B cell (primary cell): ENCODE results near the gene ASIC4. TPM values are rescaled to one million over a fixed set of nuclear protein-coding genes. Genes with fewer than 3 reads are reported as not detected.

Experiments used
- ATAC-seq: fragments of 200-7000 bp; cut with Tn5 transposase; one replicate; pipeline ENCODE4 v1.10.0; 2021; ENCODE audit warnings: low read depth, mild to moderate bottlenecking, moderate number of reproducible peaks, moderate library complexity
- CTCF ChIA-PET: fragments of 350-600 bp; sonication (Branson Sonifier 250); formaldehyde crosslinking; loops from one replicate; lab custom pipeline; 2021; ENCODE audit warnings: antibody characterized with exemption, inconsistent platforms; lab: Charles Lee
- POLR2A ChIA-PET: fragments of 350-600 bp; sonication (Branson Sonifier 250); formaldehyde crosslinking; loops from one replicate; lab custom pipeline; 2021; ENCODE audit warnings: antibody characterized with exemption; lab: Charles Lee
- DNase-seq: peaks from one replicate; pipeline ENCODE4 v3.0.0; 2013
- H2AFZ ChIP-seq: 2 replicates; pipeline ENCODE4 v1.6.1; 2012; ENCODE audit warnings: mild to moderate bottlenecking, low read depth, low read length; ENCODE audit not compliant: insufficient read depth, poor library complexity, severe bottlenecking
- H3K27ac ChIP-seq, 2 donors: 1 replicate in 1 of 2; 2 replicates in 1 of 2; pipeline ENCODE4 v1.5.1; 2012 to 2013; ENCODE audit warnings: low read length in 2 of 2, mild to moderate bottlenecking in 2 of 2, moderate library complexity in 1 of 2
- H3K27me3 ChIP-seq, 4 experiments: fragments of 200-600 bp in 1 of 4; sonication (generic) in 1 of 4; replicated peaks in 1 of 4; 1 replicate in 2 of 4; 2 replicates in 2 of 4; pipeline versions ENCODE4 v1.6.1 to v1.7.0; 2013 to 2016; ENCODE audit warnings: low read length in 3 of 4, mild to moderate bottlenecking in 2 of 4, mixed read lengths in 1 of 4, moderate library complexity in 1 of 4; ENCODE audit not compliant: insufficient read depth in 4 of 4, control insufficient read depth in 3 of 4; ENCODE audit errors: control extremely low read depth in 1 of 4
- H3K36me3 ChIP-seq, 2 experiments: replicated peaks in 1 of 2; 1 replicate in 1 of 2; 2 replicates in 1 of 2; pipeline versions ENCODE4 v1.6.1 to v1.7.1; 2013; ENCODE audit warnings: low read length in 1 of 2; ENCODE audit not compliant: insufficient read depth in 2 of 2, control insufficient read depth in 1 of 2; ENCODE audit errors: control extremely low read depth in 1 of 2, extremely low read depth in 1 of 2
- H3K4me1 ChIP-seq, 2 donors: fragments of 200-600 bp in 1 of 2; sonication (generic) in 1 of 2; 1 replicate in 1 of 2; 2 replicates in 1 of 2; pipeline versions ENCODE4 v1.5.1 to v1.6.1; 2013 to 2017; ENCODE audit warnings: low read length in 2 of 2; ENCODE audit not compliant: control insufficient read depth in 2 of 2, insufficient read depth in 2 of 2
- H3K4me2 ChIP-seq: replicated peaks from 2 replicates; pipeline ENCODE3; 2012; ENCODE audit warnings: mild to moderate bottlenecking, low read depth, low read length; ENCODE audit not compliant: poor library complexity, severe bottlenecking
- H3K4me3 ChIP-seq, 5 experiments: fragments of 200-600 bp in 1 of 5; sonication (generic) in 1 of 5; 1 replicate in 3 of 5; 2 replicates in 2 of 5; pipeline versions ENCODE4 v1.5.1 to v1.7.0; 2011 to 2016; ENCODE audit warnings: low read length in 4 of 5, mild to moderate bottlenecking in 4 of 5, low read depth in 2 of 5, control low read depth in 1 of 5, moderate library complexity in 1 of 5; ENCODE audit not compliant: insufficient read depth in 1 of 5; ENCODE audit errors: control extremely low read depth in 1 of 5, extremely low read depth in 1 of 5
- H3K79me2 ChIP-seq: fragments of 200-600 bp; sonication (generic); one replicate; pipeline ENCODE4 v1.6.0; 2016; ENCODE audit warnings: low read length; ENCODE audit not compliant: control insufficient read depth, insufficient read depth
- H3K9ac ChIP-seq: fragments of 200-600 bp; sonication (generic); 2 replicates; pipeline ENCODE4 v1.6.1; 2017; ENCODE audit warnings: mild to moderate bottlenecking, low read length, moderate library complexity
- H3K9me3 ChIP-seq, 3 donors: one replicate each; pipeline versions ENCODE4 v1.6.1 to v1.7.1; 2013; ENCODE audit warnings: low read length in 2 of 3; ENCODE audit not compliant: control insufficient read depth in 2 of 3, insufficient read depth in 1 of 3; ENCODE audit errors: control extremely low read depth in 1 of 3
- H4K20me1 ChIP-seq: 2 replicates; pipeline ENCODE4 v1.6.0; 2012; ENCODE audit warnings: mild to moderate bottlenecking, low read length; ENCODE audit not compliant: insufficient read depth, control insufficient read depth, poor library complexity, severe bottlenecking
- H3K27ac Mint-ChIP-seq: one replicate; pipeline ENCODE4 v1.8.0; 2021; ENCODE audit warnings: mixed read lengths
- H3K27me3 Mint-ChIP-seq: one replicate; pipeline ENCODE4 v1.8.0; 2021; ENCODE audit warnings: mixed read lengths
- H3K4me1 Mint-ChIP-seq: one replicate; pipeline ENCODE4 v1.8.0; 2021; ENCODE audit warnings: mixed read lengths
- H3K4me3 Mint-ChIP-seq: one replicate; pipeline ENCODE4 v1.8.0; 2021; ENCODE audit warnings: mixed read lengths
- H3K9me3 Mint-ChIP-seq: one replicate; pipeline ENCODE4 v1.8.0; 2022; ENCODE audit warnings: mixed read lengths; ENCODE audit not compliant: insufficient read depth
- CTCF ChIP-seq: fragments of 200-600 bp; IDR thresholded peaks from one replicate; pipeline ENCODE4 v1.8.0; 2022; ENCODE audit warnings: antibody characterized with exemption, mild to moderate bottlenecking
- EZH2 ChIP-seq: IDR thresholded peaks from 2 replicates; pipeline ENCODE4 v1.6.1; 2012; ENCODE audit warnings: borderline replicate concordance, low read depth, mild to moderate bottlenecking, moderate library complexity, low read length; ENCODE audit not compliant: insufficient read depth, poor library complexity, severe bottlenecking
- WGBS: methylation state at CpG from one replicate; pipeline ENCODE4 v1.1.5; 2013; ENCODE audit warnings: missing lambda C conversion rate; ENCODE audit not compliant: insufficient coverage; 5-methylcytosine and 5-hydroxymethylcytosine counted together
- intact Hi-C: fragments of 100-400 bp; cut with micrococcal nuclease; formaldehyde crosslinking; loops from one replicate; pipeline ENCODE4 v1.10.0; 2022
- polyA plus RNA-seq: library from polyadenylated mRNA; depleted of rRNA; stranded (reverse); fragments of >200 nt; gene quantifications from 2 replicates; pipeline ENCODE4 v1.2.3, GENCODE V29; 2012
- total RNA-seq, 2 donors: library from RNA; stranded (reverse); fragments of 120-200 nt in 1 of 2; gene quantifications; 1 replicate in 1 of 2; 2 replicates in 1 of 2; pipeline versions ENCODE4 v1.2.3 to v1.2.4, GENCODE V29; 2013 to 2022

Gene ASIC4
- total and polyA plus RNA-seq, 2 donors (not counting 1 experiment from before 2014, with no cell fraction given): not detected

- Mint-ChIP-seq H3K27ac (no peak overlapping the region), H3K4me1 (peaks cover 11% of the 10 kb centered on the region), H3K27me3 (peaks cover 40% of the 10 kb centered on the region), H3K9me3 (no peaks in the 10 kb centered on the region), H3K4me3 (no peak overlapping the region)
- ATAC-seq (no peak), DNase-seq (no peak)
- intact Hi-C loops: no loop called here
- Histone ChIP-seq H3K79me2 (no peaks in the 10 kb centered on the region), H3K9ac (no peak overlapping the region), H3K4me3 (no peak overlapping the region), H3K9me3 (peaks cover 0 to 27% (median 0%) of the 10 kb centered on the region in 3 donors), H3K4me2 (no peak overlapping the region), H3K27ac (no peak overlapping the region), H3K36me3 (no peaks in the 10 kb centered on the region), H3K4me1 (peaks cover 18 to 22% of the 10 kb centered on the region in 2 donors), H2AFZ (no peak overlapping the region), H4K20me1 (no peaks in the 10 kb centered on the region), H3K27me3 (peaks cover 0 to 51% (median 19%) of the 10 kb centered on the region in 4 experiments)
- TF ChIP-seq EZH2: no peak
- no peak for TF ChIP-seq CTCF
- WGBS: 94% methylated on average over 19 of the region's 19 CpGs
- CTCF ChIA-PET: interaction anchor here (0.7 to 0.8 kb wide), 2 partner anchors 7 to 105 kb away, joined by 3 read pairs; no protein-coding TSS in a partner anchor
- POLR2A ChIA-PET: no interaction called here
Measured at GRCh38 chr2:219556413-219556812, 42.1 kb downstream of the ASIC4 start.

GRCh38 chr2:219557320-219557719 lies 43.0 kb downstream of the ASIC4 start:
- no peak overlapping the region for H3K27ac ChIP-seq
- ATAC-seq: no peak
- no peak overlapping the region for H3K4me3 ChIP-seq
- Mint-ChIP-seq H3K4me3 (no peak overlapping the region), H3K9me3 (no peaks in the 10 kb centered on the region), H3K27me3 (peaks cover 37% of the 10 kb centered on the region), H3K4me1 (peaks cover 6% of the 10 kb centered on the region), H3K27ac (no peak overlapping the region)
- no peak for DNase-seq
- H3K79me2 ChIP-seq: no peaks in the 10 kb centered on the region
- peaks cover 0 to 42% (median 13%) of the 10 kb centered on the region in 4 experiments for H3K27me3 ChIP-seq
- H3K9me3 ChIP-seq: peaks cover 0 to 18% (median 0%) of the 10 kb centered on the region in 3 donors
- ChIA-PET CTCF (interaction anchor here (0.8 to 1.3 kb wide), 2 partner anchors 8 to 16 kb away, joined by 3 to 4 read pairs; no protein-coding TSS in a partner anchor), POLR2A (no interaction called here)
- 95% methylated on average over 21 of the region's 21 CpGs for WGBS
- H3K9ac ChIP-seq: no peak overlapping the region
- H3K36me3 ChIP-seq: no peaks in the 10 kb centered on the region
- intact Hi-C loops: no loop called here
- peaks cover 10 to 14% of the 10 kb centered on the region in 2 donors for H3K4me1 ChIP-seq
- no peaks in the 10 kb centered on the region for H4K20me1 ChIP-seq
- no peak overlapping the region for H2AFZ ChIP-seq
- no peak overlapping the region for H3K4me2 ChIP-seq
- TF ChIP-seq EZH2 (no peak), CTCF (no peak)
